NCI-H146 treated with DMSO at 0.1 percent for 48 hours (cell line): ENCODE measurements around the gene PRLHR.

ENCODE experiments used
- DNase-seq: peaks from one replicate; lab custom pipeline; 2025; ENCODE audit not compliant: unreplicated experiment; lab: John Stamatoyannopoulos, UW

The PRLHR gene

GRCh38 chr10:118564114-118564513, 31.3 kb downstream of the PRLHR start:
- DNase-seq = no peak

GRCh38 chr10:118563373-118563890, 32.0 kb downstream of the PRLHR start:
- no peak for DNase-seq

- no peak for DNase-seq
Observed at GRCh38 chr10:118562851-118563250, 32.6 kb downstream of the PRLHR start.

DNA sequence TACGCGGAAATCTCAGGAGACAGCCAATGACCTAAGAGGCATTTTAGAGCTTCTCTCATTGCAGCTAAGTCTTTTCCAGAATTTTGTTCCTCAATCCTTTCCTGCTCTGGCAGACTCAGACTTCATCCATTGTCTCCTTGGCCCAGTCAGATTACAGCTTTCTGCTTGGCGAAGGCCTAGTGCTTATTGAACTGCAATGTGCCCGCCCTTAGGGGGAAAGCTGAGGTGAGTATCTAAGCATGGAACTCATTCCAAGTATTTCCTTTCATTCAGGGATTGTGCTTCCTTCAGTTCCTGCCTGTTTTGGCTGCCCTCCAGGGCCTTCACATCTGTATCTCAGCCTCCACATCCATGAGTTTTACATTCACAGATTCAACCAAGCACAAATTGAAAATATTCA, 37.5 kb downstream of the PRLHR start:
- DNase-seq = no peak

- no peak for DNase-seq
Observed at GRCh38 chr10:118551535-118552100, 43.8 kb downstream of the PRLHR start.

DNA sequence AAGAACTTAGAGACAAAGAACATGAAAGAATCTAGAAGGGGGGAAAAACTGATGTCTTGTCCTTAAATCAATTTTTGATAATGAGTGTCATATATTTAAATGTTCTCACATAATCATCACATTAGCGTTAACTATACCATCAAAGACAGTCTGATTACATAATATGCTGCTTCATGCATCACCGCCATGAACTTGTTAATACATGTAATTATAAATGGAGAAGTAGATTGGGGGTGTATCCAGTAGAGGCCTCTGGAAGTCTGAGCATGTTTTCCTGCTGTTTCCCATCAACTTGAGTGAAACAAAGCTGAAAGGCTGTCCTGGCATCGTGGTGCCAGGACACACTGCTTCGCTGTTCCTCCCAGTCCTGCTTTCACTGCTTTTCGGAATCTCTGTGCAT, 48.2 kb downstream of the PRLHR start:
- DNase-seq = no peak

GRCh38 chr10:118546479-118546878, 49.0 kb downstream of the PRLHR start:
- DNase-seq = no peak

- DNase-seq = no peak
Observed at GRCh38 chr10:118545381-118545780, 50.1 kb downstream of the PRLHR start.

DNA sequence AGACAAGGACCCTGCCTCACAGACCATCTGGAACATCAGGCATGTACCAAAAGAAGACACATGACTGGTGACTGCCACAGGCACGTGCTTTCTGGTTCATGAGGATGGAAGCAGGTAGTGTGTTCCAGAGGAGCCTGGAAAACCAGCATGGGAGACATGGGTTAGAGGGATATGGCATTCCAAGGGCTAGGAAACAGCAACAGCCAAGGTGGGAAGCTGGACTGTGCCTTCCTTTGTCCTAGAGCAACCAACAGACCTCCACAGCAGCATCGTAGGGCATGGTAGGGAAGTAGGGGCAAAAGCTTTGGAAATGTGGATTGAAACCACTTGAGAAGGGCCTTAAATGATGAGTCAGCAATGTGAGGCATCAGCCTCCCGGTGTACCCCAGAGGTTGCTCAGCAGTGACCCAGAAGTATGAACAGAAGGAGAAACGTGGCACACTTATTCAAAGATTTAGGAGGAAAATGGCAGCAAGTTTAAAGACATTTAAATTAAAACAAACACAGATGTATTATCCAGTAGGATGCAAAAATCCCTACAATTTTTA, 51.0 kb downstream of the PRLHR start:
- DNase-seq = no peak

- peak; percentile 70 for DNase-seq
Observed at GRCh38 chr10:118543714-118544400, 51.6 kb downstream of the PRLHR start.

GRCh38 chr10:118542745-118543144, 52.7 kb downstream of the PRLHR start:
- no peak for DNase-seq

DNA sequence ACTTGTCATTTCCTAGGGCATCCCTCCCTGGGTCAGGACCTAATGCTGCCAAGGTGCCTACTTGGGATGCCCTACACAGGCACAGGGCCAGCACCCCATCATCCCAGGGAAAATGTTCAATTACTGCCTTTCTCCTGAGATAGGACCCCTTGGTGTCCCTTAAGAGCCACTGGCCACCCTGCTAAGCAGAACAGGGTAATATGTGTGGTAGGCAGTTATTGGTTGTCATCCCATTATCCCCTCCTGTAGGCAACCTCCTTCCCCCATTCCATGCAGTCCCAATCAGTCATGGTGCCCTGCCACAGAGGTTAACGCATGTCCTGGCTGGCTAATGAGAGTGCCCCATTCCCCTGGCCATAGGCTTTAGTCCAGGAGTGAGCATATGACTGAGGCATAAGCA, 53.2 kb downstream of the PRLHR start:
- no peak for DNase-seq

DNA sequence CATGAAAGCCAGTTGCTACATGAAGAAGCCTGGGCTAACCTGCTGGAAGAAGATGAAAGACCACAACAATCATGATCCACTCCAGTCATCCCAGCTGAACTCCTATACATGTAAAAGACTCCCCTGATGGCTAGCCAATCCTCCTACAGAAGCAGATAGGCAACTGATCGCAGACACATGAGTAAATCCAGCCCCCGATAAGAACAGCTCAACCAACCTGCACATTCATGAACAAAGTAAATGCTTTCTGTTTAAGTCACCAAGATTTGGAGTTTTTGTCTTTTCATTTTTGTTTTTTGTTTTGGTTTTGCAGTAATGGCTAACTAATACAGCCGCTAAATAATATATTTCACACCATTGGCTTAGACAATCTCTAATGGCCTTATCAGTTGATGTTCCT, 53.7 kb downstream of the PRLHR start:
- no peak for DNase-seq
